WTC11 (cell line): ENCODE data around the gene MEAK7. TPM values are rescaled to one million over a fixed set of nuclear protein-coding genes. Genes with fewer than 3 reads are reported as not detected.
A peak's percentile ranks its signal among the peaks of the same experiment; 100 is the strongest.

Source experiments
- ATAC-seq: fragments of 200-7000 bp; cut with Tn5 transposase; 2 replicates; pipeline ENCODE4 v1.10.0; 2021; ENCODE audit warnings: mild to moderate bottlenecking, moderate library complexity
- CTCF ChIA-PET: fragments of 300-600 bp; sonication (Branson Sonifier 250); formaldehyde crosslinking; loops from one replicate; lab custom pipeline; 2021; ENCODE audit warnings: antibody characterized with exemption; lab: Charles Lee
- POLR2A ChIA-PET: fragments of 350-600 bp; sonication (Branson Sonifier 250); formaldehyde crosslinking; loops from one replicate; lab custom pipeline; 2021; ENCODE audit warnings: antibody characterized with exemption; lab: Charles Lee
- DNase-seq: peaks from one replicate; pipeline ENCODE4 v3.0.0; 2021; ENCODE audit warnings: low spot score
- H3K27ac Mint-ChIP-seq: 2 replicates; pipeline ENCODE4 v1.8.0; 2021; ENCODE audit warnings: mixed read lengths
- H3K27me3 Mint-ChIP-seq: 2 replicates; pipeline ENCODE4 v1.8.0; 2021; ENCODE audit warnings: low read depth, mild to moderate bottlenecking, moderate library complexity, mixed read lengths
- H3K36me3 Mint-ChIP-seq: 2 replicates; pipeline ENCODE4 v1.8.0; 2021; ENCODE audit warnings: mixed read lengths
- H3K4me1 Mint-ChIP-seq: 2 replicates; pipeline ENCODE4 v1.8.0; 2022; ENCODE audit warnings: mixed read lengths
- H3K4me3 Mint-ChIP-seq: 2 replicates; pipeline ENCODE4 v1.8.0; 2021; ENCODE audit warnings: mild to moderate bottlenecking, moderate library complexity, mixed read lengths
- H3K9me3 Mint-ChIP-seq: 2 replicates; pipeline ENCODE4 v1.8.0; 2021; ENCODE audit warnings: mixed read lengths
- AFF4 ChIP-seq: sonication (generic); formaldehyde crosslinking; IDR thresholded peaks from 2 replicates; pipeline ENCODE4 v1.8.1; 2023; ENCODE audit warnings: mild to moderate bottlenecking, missing genetic modification reagents, borderline replicate concordance
- AR ChIP-seq: fragments of 250-450 bp; sonication (Bioruptor Pico); IDR thresholded peaks from 2 replicates; pipeline ENCODE4 v1.9.0; 2021; ENCODE audit warnings: mild to moderate bottlenecking
- GTF2I ChIP-seq: fragments of 250-450 bp; sonication (Bioruptor Pico); conservative IDR thresholded peaks from 2 replicates; pipeline ENCODE4 v1.4.0; 2021; ENCODE audit warnings: mild to moderate bottlenecking
- HMGA2 ChIP-seq: fragments of 250-450 bp; sonication (Bioruptor Pico); IDR thresholded peaks from 2 replicates; pipeline ENCODE4 v1.4.0; 2021; ENCODE audit warnings: mild to moderate bottlenecking, moderate library complexity
- IRF2 ChIP-seq: sonication (generic); formaldehyde crosslinking; IDR thresholded peaks from 2 replicates; pipeline ENCODE4 v1.8.0; 2022; ENCODE audit warnings: low read depth, missing genetic modification reagents, borderline replicate concordance
- MYBL2 ChIP-seq: sonication (generic); formaldehyde crosslinking; IDR thresholded peaks from 2 replicates; pipeline ENCODE4 v1.8.1; 2023; ENCODE audit warnings: mild to moderate bottlenecking, moderate library complexity, missing genetic modification reagents
- NFATC4 ChIP-seq: fragments of 250-450 bp; sonication (Bioruptor Pico); IDR thresholded peaks from 2 replicates; pipeline ENCODE4 v1.9.0; 2021; ENCODE audit warnings: mild to moderate bottlenecking
- NFYB ChIP-seq: sonication (generic); formaldehyde crosslinking; conservative IDR thresholded peaks from 2 replicates; pipeline ENCODE4 v1.8.0; 2022; ENCODE audit warnings: low read depth, missing genetic modification reagents
- SOX15 ChIP-seq: fragments of 250-450 bp; sonication (Bioruptor Pico); IDR thresholded peaks from 2 replicates; pipeline ENCODE4 v1.9.0; 2021; ENCODE audit warnings: mild to moderate bottlenecking
- TP53 ChIP-seq: sonication (generic); formaldehyde crosslinking; IDR thresholded peaks from 2 replicates; pipeline ENCODE4 v1.8.1; 2023; ENCODE audit warnings: mild to moderate bottlenecking, missing genetic modification reagents
- ZNF138 ChIP-seq: sonication (generic); formaldehyde crosslinking; conservative IDR thresholded peaks from 2 replicates; pipeline ENCODE4 v1.8.1; 2022; ENCODE audit warnings: mild to moderate bottlenecking, moderate library complexity, missing genetic modification reagents
- ZNF232 ChIP-seq: sonication (generic); formaldehyde crosslinking; IDR thresholded peaks from 2 replicates; pipeline ENCODE4 v1.8.0; 2022; ENCODE audit warnings: mild to moderate bottlenecking, missing genetic modification reagents
- ZNF317 ChIP-seq: sonication (generic); formaldehyde crosslinking; IDR thresholded peaks from 2 replicates; pipeline ENCODE4 v1.8.1; 2023; ENCODE audit warnings: low read depth, mild to moderate bottlenecking, moderate library complexity, missing genetic modification reagents, borderline replicate concordance
- ZNF532 ChIP-seq: fragments of 250-450 bp; sonication (Bioruptor Pico); IDR thresholded peaks from 2 replicates; pipeline ENCODE4 v1.9.0; 2021; ENCODE audit warnings: mild to moderate bottlenecking, borderline replicate concordance
- total RNA-seq: library from RNA; stranded (reverse); gene quantifications from 3 replicates; pipeline ENCODE4 v1.2.3, GENCODE V29; 2021
- TF ChIP-seq, protein P1 (sequence below): fragments of 250-450 bp; sonication (Bioruptor Pico); IDR thresholded peaks from 2 replicates; pipeline ENCODE4 v2.1.2; 2022; ENCODE audit warnings: mild to moderate bottlenecking, moderate library complexity
- TF ChIP-seq, protein P2 (sequence below): sonication (generic); formaldehyde crosslinking; conservative IDR thresholded peaks from 2 replicates; pipeline ENCODE4 v1.8.1; 2022; ENCODE audit warnings: mild to moderate bottlenecking, missing genetic modification reagents
- TF ChIP-seq, protein P3 (sequence below): sonication (generic); formaldehyde crosslinking; IDR thresholded peaks from 2 replicates; pipeline ENCODE4 v1.8.0; 2023; ENCODE audit warnings: missing genetic modification reagents

Gene MEAK7
- total RNA-seq, 1 experiment from 2014 or later, result 14.4 TPM

DNA sequence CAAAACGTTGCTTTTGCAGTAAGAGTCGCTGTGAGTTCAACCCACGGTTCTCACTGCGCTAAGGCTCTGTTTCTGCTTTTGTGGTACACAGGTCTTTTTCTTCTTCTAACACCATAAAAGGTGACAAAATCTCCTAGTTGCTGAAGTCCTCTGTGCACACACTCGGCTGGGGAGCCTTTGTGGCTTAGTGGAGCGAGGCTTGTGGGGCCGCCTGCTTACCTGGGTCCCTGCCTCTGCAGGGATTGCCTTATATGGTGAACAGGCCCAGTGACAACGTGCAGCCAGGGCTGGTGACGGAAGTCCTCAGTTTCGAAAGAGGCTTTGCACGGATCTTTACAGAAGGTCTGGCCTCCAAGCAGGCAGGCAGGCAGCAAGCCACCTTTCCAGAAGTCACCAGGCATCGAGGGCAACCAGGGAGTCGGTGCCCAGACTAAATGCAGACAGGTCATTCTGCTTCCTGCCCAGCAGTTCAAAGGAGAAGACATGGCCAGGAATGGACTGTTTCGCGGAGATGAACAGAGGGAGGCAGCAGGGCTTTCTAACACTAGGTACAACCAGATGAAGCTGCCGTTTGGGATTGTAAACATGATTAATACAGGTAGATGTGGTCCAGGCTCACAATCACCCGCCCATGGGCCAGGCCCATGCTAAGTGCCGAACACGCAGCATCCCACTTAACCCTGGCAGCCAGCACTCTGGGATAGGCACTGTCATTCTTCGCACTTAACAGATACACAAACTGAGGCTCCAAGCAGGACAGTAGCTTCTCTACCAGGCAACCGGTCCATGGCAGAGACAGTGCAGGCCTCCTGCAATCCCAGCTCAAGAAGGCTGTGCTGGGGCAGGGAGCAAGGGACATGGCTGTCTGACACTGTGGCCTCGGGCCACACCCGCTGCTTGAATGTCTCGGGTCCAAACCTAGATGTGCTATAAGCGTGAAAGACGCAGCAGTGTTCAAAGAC lies 10.7 kb upstream of the MEAK7 start:
- no peaks in the 10 kb centered on the region for H3K27me3 Mint-ChIP-seq
- H3K27ac Mint-ChIP-seq, result peak overlapping the region; percentile 39
- DNase-seq, result no peak
- peak; percentile 35 for ATAC-seq
- TF ChIP-seq ZNF232 (CRISPR knock-in tag), result no peak
- TF ChIP-seq, protein P1, sequence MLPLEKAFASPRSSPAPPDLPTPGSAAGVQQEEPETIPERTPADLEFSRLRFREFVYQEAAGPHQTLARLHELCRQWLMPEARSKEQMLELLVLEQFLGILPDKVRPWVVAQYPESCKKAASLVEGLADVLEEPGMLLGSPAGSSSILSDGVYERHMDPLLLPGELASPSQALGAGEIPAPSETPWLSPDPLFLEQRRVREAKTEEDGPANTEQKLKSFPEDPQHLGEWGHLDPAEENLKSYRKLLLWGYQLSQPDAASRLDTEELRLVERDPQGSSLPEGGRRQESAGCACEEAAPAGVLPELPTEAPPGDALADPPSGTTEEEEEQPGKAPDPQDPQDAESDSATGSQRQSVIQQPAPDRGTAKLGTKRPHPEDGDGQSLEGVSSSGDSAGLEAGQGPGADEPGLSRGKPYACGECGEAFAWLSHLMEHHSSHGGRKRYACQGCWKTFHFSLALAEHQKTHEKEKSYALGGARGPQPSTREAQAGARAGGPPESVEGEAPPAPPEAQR (CRISPR knock-in tag), result no peak
- H3K4me1 Mint-ChIP-seq, result peaks cover 27% of the 10 kb centered on the region
- no peak overlapping the region for H3K4me3 Mint-ChIP-seq
- ChIA-PET POLR2A (interaction anchor here (0.6 kb wide), 2 partner anchors 151 to 177 kb away, joined by 4 to 5 read pairs; no protein-coding TSS in a partner anchor), CTCF (interaction anchor here (1.1 to 2.3 kb wide), 4 partner anchors 9 to 223 kb away, joined by 3 to 12 read pairs (median 5); no protein-coding TSS in a partner anchor)
- no peaks in the 10 kb centered on the region for H3K9me3 Mint-ChIP-seq
- no peaks in the 10 kb centered on the region for H3K36me3 Mint-ChIP-seq

- DNase-seq (no peak), ATAC-seq (no peak)
- ChIA-PET POLR2A (interaction anchor here (0.6 to 0.9 kb wide), 2 partner anchors 18 to 152 kb away, joined by 3 to 5 read pairs; no protein-coding TSS in a partner anchor), CTCF (interaction anchor here (1.0 to 2.3 kb wide), 5 partner anchors 9 to 224 kb away, joined by 3 to 12 read pairs (median 4); no protein-coding TSS in a partner anchor)
- H3K9me3 Mint-ChIP-seq, result no peaks in the 10 kb centered on the region
- H3K4me1 Mint-ChIP-seq, result peaks cover 27% of the 10 kb centered on the region
- H3K4me3 Mint-ChIP-seq, result no peak overlapping the region
- no peaks in the 10 kb centered on the region for H3K27me3 Mint-ChIP-seq
- no peaks in the 10 kb centered on the region for H3K36me3 Mint-ChIP-seq
- peak overlapping the region; percentile 36; the same call in 1 of the 2 replicates for H3K27ac Mint-ChIP-seq
- TF ChIP-seq ZNF138 (CRISPR knock-in tag) (no peak), ZNF532 (no peak), MYBL2 (CRISPR knock-in tag) (no peak), ZNF317 (CRISPR knock-in tag) (no peak), GTF2I (CRISPR knock-in tag) (no peak), NFATC4 (CRISPR knock-in tag) (no peak), TP53 (CRISPR knock-in tag) (no peak), HMGA2 (no peak), IRF2 (CRISPR knock-in tag) (no peak), SOX15 (no peak), AR (CRISPR knock-in tag) (no peak), NFYB (CRISPR knock-in tag) (no peak), AFF4 (no peak)
- TF ChIP-seq, protein P2, sequence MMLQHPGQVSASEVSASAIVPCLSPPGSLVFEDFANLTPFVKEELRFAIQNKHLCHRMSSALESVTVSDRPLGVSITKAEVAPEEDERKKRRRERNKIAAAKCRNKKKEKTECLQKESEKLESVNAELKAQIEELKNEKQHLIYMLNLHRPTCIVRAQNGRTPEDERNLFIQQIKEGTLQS (CRISPR knock-in tag), result no peak
- TF ChIP-seq, protein P3, sequence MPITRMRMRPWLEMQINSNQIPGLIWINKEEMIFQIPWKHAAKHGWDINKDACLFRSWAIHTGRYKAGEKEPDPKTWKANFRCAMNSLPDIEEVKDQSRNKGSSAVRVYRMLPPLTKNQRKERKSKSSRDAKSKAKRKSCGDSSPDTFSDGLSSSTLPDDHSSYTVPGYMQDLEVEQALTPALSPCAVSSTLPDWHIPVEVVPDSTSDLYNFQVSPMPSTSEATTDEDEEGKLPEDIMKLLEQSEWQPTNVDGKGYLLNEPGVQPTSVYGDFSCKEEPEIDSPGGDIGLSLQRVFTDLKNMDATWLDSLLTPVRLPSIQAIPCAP, result no peak
Observed at GRCh38 chr16:84514295-84514873, 9.9 kb upstream of the MEAK7 start.
